ENCODE results near the gene GLI1.
"Not testable (repeated sequence)": the region's sequence is repeated elsewhere in the genome, so short reads cannot be mapped to it uniquely, and the experiment has no call there.

The GLI1 gene

DNA sequence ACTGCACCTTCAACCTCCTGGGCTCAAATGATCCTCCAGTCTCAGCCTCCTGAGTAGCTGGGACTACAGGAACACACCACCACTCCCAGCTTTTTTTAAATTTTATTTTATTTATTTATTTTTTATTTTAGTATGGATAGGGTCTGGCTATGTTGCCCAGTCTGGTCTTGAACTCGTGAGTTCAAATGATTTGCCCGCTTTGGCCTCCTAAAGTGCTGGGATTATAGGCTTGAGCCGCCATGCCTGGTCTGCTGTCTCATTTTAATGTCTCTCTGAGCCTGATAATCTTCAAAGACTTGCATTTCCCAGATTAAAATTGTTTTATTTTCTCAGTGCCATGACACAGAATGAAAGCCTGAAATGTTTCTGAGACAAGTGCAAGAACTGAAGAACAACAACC, 26.2 kb upstream of the GLI1 start:
- TF ChIP-seq CTCF (IDR thresholded peaks at IDR 0.05; ENCODE audit: insufficient read depth, missing control alignments) = no peak
- no peak for FAIRE-seq
- no peak for DNase-seq (ENCODE audit: insufficient read length, low spot score)

DNA sequence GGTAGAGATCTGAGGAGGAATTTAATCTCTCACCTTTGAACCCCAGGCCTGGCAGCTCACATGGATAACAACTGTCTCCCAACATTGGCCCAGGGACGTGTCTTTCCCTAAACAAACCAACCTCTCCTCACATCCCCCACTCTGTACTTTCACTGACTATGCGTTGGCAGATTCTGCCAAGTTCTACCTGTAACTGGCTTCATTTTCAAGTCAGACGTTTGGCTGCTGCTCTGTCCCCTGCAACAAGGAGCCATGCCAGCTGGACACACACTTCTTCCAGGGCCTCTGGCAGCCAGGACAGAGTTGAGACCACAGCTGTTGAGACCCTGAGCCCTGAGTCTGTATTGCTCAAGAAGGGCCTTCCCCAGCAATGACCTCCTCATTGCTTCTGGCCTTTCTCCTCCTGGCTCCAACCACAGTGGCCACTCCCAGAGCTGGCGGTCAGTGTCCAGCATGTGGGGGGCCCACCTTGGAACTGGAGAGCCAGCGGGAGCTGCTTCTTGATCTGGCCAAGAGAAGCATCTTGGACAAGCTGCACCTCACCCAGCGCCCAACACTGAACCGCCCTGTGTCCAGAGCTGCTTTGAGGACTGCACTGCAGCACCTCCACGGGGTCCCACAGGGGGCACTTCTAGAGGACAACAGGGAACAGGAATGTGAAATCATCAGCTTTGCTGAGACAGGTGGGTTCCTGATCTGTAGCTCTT, 24.9 kb upstream of the GLI1 start, which contains the start of gene INHBC:
INHBC (plus strand) TSS at position 268 of the 707 bp plus-strand sequence; CDS start at position 371, 103 bp downstream.
- FAIRE-seq = no peak
- no peak for TF ChIP-seq CTCF (IDR thresholded peaks at IDR 0.05; ENCODE audit: insufficient read depth, missing control alignments)
- DNase-seq (ENCODE audit: insufficient read length, low spot score) = no peak

GRCh38 chr12:57435293-57435692, 24.3 kb upstream of the GLI1 start:
- no peak for DNase-seq (ENCODE audit: insufficient read length, low spot score)
- no peak for TF ChIP-seq CTCF (IDR thresholded peaks at IDR 0.05; ENCODE audit: insufficient read depth, missing control alignments)
- no peak for FAIRE-seq

GRCh38 chr12:57438400-57438799, 21.2 kb upstream of the GLI1 start:
- FAIRE-seq (no peak), DNase-seq (ENCODE audit: insufficient read length, low spot score) (no peak)
- TF ChIP-seq CTCF (IDR thresholded peaks at IDR 0.05; ENCODE audit: insufficient read depth, missing control alignments) = no peak

GRCh38 chr12:57439762-57440266, 19.8 kb upstream of the GLI1 start:
- TF ChIP-seq CTCF (IDR thresholded peaks at IDR 0.05; ENCODE audit: insufficient read depth, missing control alignments) = no peak
- no peak for FAIRE-seq
- DNase-seq (ENCODE audit: insufficient read length, low spot score) = no peak

GRCh38 chr12:57441393-57441792, 18.2 kb upstream of the GLI1 start:
- DNase-seq (ENCODE audit: insufficient read length, low spot score); FAIRE-seq: not testable (repeated sequence)

DNA sequence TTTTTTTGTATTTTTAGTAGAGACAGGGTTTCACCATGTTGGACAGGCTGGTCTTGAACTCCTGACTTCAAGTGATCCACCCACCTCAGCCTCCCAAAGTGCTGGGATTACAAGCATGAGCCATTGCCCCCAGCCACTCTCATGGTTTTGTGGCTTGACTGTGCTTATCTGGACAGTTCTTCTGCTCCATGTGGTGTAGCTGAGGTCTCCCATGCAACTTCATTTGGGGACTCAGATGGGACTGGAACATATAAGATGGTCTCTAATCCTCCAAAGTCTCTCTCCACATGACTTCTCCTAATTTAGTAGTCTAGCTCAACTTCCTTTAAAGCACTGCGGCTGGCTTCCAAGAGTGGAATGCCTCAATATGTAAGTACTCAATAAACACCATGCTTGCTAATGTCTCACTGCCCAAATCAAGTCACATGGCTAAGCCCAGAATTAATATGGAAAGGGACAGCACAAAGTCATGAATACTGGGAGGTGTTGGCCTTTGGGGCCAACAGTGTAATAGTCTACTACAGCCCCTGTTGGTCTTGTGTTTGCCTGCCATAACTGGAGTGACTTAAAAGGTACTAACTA, 17.6 kb upstream of the GLI1 start:
- DNase-seq (ENCODE audit: insufficient read length, low spot score) (no peak), FAIRE-seq (no peak)
- TF ChIP-seq CTCF (IDR thresholded peaks at IDR 0.05; ENCODE audit: insufficient read depth, missing control alignments) = no peak

DNA sequence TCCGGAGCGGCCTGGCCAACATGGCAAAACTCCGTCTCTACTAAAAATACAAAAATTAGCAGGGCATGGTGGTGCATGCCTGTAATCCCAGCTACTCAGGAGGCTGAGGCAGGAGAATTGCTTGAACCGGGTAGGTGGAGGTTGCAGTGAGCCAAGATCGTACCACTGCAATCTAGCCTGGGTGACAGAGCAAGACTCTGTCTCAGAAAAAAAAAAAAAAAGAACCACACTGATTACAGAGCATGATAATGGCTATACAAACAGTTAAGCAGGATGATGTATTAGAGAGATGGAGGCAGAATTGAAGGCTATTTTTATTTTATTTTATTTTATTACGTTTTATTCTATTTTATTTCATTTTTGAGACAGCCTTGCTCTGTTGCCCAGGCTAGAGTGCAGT, 15.2 kb upstream of the GLI1 start:
- FAIRE-seq; DNase-seq (ENCODE audit: insufficient read length, low spot score): not testable (repeated sequence)
